Gastroesophageal sphincter (tissue), 4 donors: ENCODE measurements around the gene RNF157. TPM values are rescaled to one million over a fixed set of nuclear protein-coding genes. Genes with fewer than 3 reads are reported as not detected.

Experiments used
- ATAC-seq: fragments of 150-250 bp; one replicate; pipeline ENCODE4 v1.9.1; 2016; ENCODE audit warnings: mild to moderate bottlenecking, moderate library complexity
- H3K27ac ChIP-seq, 4 donors: fragments of 200-600 bp; sonication (generic) in 3 of 4; 1 replicate in 3 of 4; 2 replicates in 1 of 4; pipeline ENCODE4 v1.5.1; 2016 to 2019
- H3K27me3 ChIP-seq: fragments of 200-600 bp; sonication (generic); one replicate; pipeline ENCODE4 v1.5.1; 2019
- H3K36me3 ChIP-seq, 2 donors: fragments of 200-600 bp; sonication (generic); one replicate each; pipeline ENCODE4 v1.5.1; 2019; ENCODE audit warnings: control low read depth in 1 of 2
- H3K4me1 ChIP-seq, 3 donors: fragments of 200-600 bp; sonication (generic); 1 replicate in 2 of 3; 2 replicates in 1 of 3; pipeline ENCODE4 v1.5.1; 2016 to 2019; ENCODE audit warnings: control low read depth in 2 of 3
- H3K4me3 ChIP-seq, 2 donors: fragments of 200-600 bp; sonication (generic); one replicate each; pipeline ENCODE4 v1.5.1; 2019; ENCODE audit warnings: mild to moderate bottlenecking in 1 of 2, moderate library complexity in 1 of 2
- H3K9me3 ChIP-seq, 3 donors: fragments of 200-600 bp; sonication (generic); one replicate each; pipeline ENCODE4 v1.5.1; 2017 to 2019; ENCODE audit warnings: control low read depth in 2 of 3
- CTCF ChIP-seq, 4 experiments: fragments of 200-600 bp in 2 of 4; fragments of 450-650 bp in 2 of 4; sonication (generic) in 1 of 4; IDR thresholded peaks; one replicate each; pipeline ENCODE4 v1.5.1; 2017 to 2019; ENCODE audit warnings: antibody characterized with exemption in 4 of 4, mild to moderate bottlenecking in 2 of 4, moderate library complexity in 2 of 4
- POLR2A ChIP-seq, 2 donors: fragments of 450-650 bp; IDR thresholded peaks; one replicate each; pipeline ENCODE4 v1.6.1; 2017; ENCODE audit warnings: antibody characterized with exemption in 2 of 2, mild to moderate bottlenecking in 2 of 2, moderate library complexity in 1 of 2
- WGBS, 2 donors: methylation state at CpG; one replicate each; pipeline ENCODE4 v1.1.5; 2018; ENCODE audit warnings: low coverage in 1 of 2; 5-methylcytosine and 5-hydroxymethylcytosine counted together
- small RNA-seq, 4 donors: library from RNA; depleted of rRNA; stranded (forward); fragments of <200 nt; gene quantifications; one replicate each; pipeline ENCODE3, GENCODE V24; 2016
- total RNA-seq, 4 donors: library from RNA; depleted of rRNA; stranded (reverse); fragments of >200 nt; gene quantifications; one replicate each; pipeline ENCODE4 v1.1.0, GENCODE V29; 2016

The RNF157 gene
- total RNA-seq, 4 donors from 2014 or later = 2.5 to 8.1 (median 3.3) TPM

- Histone ChIP-seq H3K27ac (no peak overlapping the region), H3K36me3 (peaks cover 0 to 100% of the 10 kb centered on the region in 2 donors), H3K9me3 (no peaks in the 10 kb centered on the region), H3K4me3 (no peak overlapping the region), H3K4me1 (no peaks in the 10 kb centered on the region), H3K27me3 (no peaks in the 10 kb centered on the region)
- no peak for TF ChIP-seq CTCF (IDR thresholded peaks at IDR 0.05)
- no peak for ATAC-seq
- no CpG with 5 or more reads among the region's 11 CpGs for WGBS, 2 donors
Observed at GRCh38 chr17:76094046-76094445, 146.2 kb downstream of the RNF157 start.

DNA sequence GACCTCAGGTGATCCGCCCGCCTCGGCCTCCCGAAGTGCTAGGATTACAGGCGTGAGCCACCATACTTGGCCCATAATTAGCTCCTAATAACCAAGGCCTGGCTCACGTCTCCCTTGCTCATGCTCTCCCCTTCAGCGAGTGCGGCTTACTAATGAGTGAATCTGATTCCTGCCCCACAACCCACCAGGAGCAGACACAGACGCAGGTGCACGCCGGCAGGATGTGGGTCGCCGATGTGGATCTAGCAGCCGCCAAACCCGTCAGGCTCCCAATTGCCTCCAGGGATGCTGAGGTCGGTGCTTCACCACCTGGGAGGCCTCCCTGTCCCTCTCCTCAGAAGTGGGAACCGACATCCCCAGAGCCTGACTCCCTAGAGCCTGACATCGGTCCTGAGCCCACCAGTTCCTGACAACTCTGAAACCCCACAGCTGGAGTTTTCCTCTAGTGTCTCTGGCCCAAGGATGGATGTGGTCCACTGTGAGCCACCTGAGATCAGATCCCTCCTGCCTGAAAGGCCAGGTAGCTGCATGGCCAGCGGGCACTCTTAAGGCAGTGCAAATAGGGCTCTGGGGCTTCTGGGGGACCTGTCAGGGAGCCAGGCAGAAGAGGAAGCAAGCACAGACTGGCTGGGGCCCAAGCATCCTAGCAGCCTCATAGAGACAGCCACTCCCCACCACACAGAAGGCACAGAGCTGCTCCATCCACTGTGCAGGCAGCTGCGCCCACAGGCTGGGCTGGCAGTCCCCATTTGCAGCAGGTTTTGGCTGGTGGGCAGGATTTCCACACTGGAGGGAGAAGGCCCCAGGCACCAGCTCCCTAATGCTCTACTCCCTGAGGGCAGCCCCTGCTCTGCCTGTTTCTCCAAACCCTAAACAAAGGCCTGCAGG lies 147.5 kb downstream of the RNF157 start:
- no peak for ATAC-seq
- peaks cover 0 to 100% of the 10 kb centered on the region in 2 donors for H3K36me3 ChIP-seq
- WGBS, 2 donors = 82% methylated on average over 8 of the region's 20 CpGs; no CpG with 5 or more reads in 1 of the 2 donors

More for the DNA sequence above, 147.5 kb downstream of the RNF157 start:
- H3K4me1 ChIP-seq = no peaks in the 10 kb centered on the region
- no peak for TF ChIP-seq POLR2A (IDR thresholded peaks at IDR 0.05)
- H3K4me3 ChIP-seq = no peak overlapping the region
- no peak overlapping the region for H3K27ac ChIP-seq
- no peaks in the 10 kb centered on the region for H3K27me3 ChIP-seq
- H3K9me3 ChIP-seq = no peaks in the 10 kb centered on the region

Small RNAs within 50 kb of the gene (small RNA-seq; reads per million reads assigned to genes)
- gene ATP5MGP6 (0 reads per million in 4 donors), gene MIR6868 (0 reads per million in 4 donors)

Other genes starting within 250 kb of the RNF157 start
- gene CDK3, start 239.6 kb downstream of the RNF157 start, total RNA-seq = 1 to 10 TPM in 3 of 4 donors, not detected in 1; 1.2 to 5.6 (median 2.3) TPM
- 1 to 10 TPM; 1.3 to 6.1 (median 3.1) TPM for gene EVPL, start 213.2 kb downstream of the RNF157 start, total RNA-seq
- 10 to 100 TPM; 43.0 to 63.8 (median 48.7) TPM for gene SRP68, start 168.0 kb downstream of the RNF157 start, total RNA-seq
- gene GALR2, start 165.7 kb downstream of the RNF157 start, total RNA-seq = not detected
- not detected for gene ZACN, start 161.3 kb downstream of the RNF157 start, total RNA-seq
- 100 to 1,000 TPM in 1 of 4 donors, 10 to 100 TPM in 3; 69.3 to 107 (median 83.9) TPM for gene EXOC7, start 136.7 kb downstream of the RNF157 start, total RNA-seq
- gene FOXJ1, start 99.2 kb downstream of the RNF157 start, total RNA-seq = not detected
- 1 to 10 TPM; 6.1 to 8.8 (median 8.4) TPM for gene UBALD2, start 24.9 kb upstream of the RNF157 start, total RNA-seq
- 1 to 10 TPM; 1.7 to 2.7 (median 2.0) TPM for gene QRICH2, start 67.8 kb upstream of the RNF157 start, total RNA-seq
- 10 to 100 TPM; 44.7 to 48.5 (median 46.6) TPM for gene PRPSAP1, start 113.4 kb upstream of the RNF157 start, total RNA-seq
- gene SPHK1, start 144.1 kb upstream of the RNF157 start, total RNA-seq = 10 to 100 TPM; 14.7 to 29.2 (median 18.9) TPM
- gene UBE2O, start 212.7 kb upstream of the RNF157 start, total RNA-seq = 10 to 100 TPM; 13.0 to 19.8 (median 15.2) TPM
- gene AANAT, start 227.1 kb upstream of the RNF157 start, total RNA-seq = not detected